ENCODE results near the gene OXSR1.
A peak's percentile ranks its signal among the peaks of the same experiment; 100 is the strongest.

Gene OXSR1

DNA sequence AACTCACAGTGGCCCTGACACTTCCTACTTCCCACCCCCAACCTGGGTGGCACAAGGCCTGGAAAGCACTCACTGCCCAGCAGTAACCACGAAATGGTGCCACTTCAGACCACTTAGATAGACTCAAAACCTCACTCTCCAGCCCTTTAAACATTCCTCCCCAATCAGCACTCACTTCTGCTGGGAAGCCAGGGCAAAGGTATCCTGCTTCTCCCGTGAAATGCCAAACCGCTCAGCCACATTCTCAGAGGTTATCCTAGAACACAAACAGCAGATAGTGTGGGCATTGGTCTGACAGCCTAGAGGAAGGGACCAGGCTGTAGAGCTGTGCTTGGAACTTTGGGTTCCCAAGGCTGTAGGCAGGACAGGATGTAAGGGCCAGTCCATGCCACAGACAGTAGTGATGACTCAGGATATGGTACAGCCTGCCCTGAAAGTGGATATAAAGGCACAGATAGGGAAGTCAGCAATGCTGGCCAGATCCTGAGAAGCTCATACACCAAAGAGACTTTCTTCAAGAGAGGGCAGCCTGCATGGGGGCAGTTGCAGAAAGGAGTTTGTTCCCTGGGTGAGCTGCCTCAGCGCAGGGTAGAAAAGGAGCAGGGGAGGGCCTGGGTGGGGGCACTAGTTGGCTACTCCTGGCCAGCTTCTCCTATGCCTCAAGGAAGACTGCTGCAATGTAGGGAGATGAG lies 37.6 kb upstream of the OXSR1 start:
- Histone ChIP-seq H3K4me3 (replicated peaks; ENCODE audit: low read depth, low read length) (no peak overlapping the region), H3K36me3 (ENCODE audit: control insufficient read depth, insufficient read depth, low read length) (peaks cover 41% of the 10 kb centered on the region), H3K27me3 (replicated peaks; ENCODE audit: control insufficient read depth, insufficient read depth, low read length) (no peaks in the 10 kb centered on the region)
- TF ChIP-seq, protein P1, sequence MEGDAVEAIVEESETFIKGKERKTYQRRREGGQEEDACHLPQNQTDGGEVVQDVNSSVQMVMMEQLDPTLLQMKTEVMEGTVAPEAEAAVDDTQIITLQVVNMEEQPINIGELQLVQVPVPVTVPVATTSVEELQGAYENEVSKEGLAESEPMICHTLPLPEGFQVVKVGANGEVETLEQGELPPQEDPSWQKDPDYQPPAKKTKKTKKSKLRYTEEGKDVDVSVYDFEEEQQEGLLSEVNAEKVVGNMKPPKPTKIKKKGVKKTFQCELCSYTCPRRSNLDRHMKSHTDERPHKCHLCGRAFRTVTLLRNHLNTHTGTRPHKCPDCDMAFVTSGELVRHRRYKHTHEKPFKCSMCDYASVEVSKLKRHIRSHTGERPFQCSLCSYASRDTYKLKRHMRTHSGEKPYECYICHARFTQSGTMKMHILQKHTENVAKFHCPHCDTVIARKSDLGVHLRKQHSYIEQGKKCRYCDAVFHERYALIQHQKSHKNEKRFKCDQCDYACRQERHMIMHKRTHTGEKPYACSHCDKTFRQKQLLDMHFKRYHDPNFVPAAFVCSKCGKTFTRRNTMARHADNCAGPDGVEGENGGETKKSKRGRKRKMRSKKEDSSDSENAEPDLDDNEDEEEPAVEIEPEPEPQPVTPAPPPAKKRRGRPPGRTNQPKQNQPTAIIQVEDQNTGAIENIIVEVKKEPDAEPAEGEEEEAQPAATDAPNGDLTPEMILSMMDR (IDR thresholded peaks at IDR 0.05; ENCODE audit: insufficient read depth, low read length, poor library complexity, severe bottlenecking): no peak
- no peak for DNase-seq (ENCODE audit: extremely low read depth, insufficient read length)

DNA sequence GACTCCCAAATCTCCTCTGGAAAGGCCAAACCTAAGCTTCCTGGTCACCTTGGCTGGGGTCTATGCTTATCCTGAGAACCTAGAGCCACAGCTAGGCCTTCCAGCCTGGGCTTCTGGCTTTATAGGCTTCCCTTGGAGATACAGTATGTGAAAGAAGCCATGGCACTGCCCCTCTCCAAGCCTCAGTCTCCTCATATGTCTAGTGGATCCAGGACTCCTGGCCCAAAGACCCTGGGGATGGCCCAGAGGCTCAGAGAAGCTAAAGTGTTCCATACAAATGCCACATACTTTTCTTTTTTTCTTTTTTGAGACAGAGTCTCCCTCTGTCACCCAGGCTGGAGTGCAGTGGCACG lies 37.1 kb upstream of the OXSR1 start:
- no peaks in the 10 kb centered on the region for H3K27me3 ChIP-seq (replicated peaks; ENCODE audit: control insufficient read depth, insufficient read depth, low read length)
- H3K4me3 ChIP-seq (replicated peaks; ENCODE audit: low read depth, low read length): no peak overlapping the region
- H3K36me3 ChIP-seq (ENCODE audit: control insufficient read depth, insufficient read depth, low read length): peaks cover 38% of the 10 kb centered on the region
- no peak for DNase-seq (ENCODE audit: extremely low read depth, insufficient read length)
- TF ChIP-seq, protein P1 (IDR thresholded peaks at IDR 0.05; ENCODE audit: insufficient read depth, low read length, poor library complexity, severe bottlenecking): no peak

DNA sequence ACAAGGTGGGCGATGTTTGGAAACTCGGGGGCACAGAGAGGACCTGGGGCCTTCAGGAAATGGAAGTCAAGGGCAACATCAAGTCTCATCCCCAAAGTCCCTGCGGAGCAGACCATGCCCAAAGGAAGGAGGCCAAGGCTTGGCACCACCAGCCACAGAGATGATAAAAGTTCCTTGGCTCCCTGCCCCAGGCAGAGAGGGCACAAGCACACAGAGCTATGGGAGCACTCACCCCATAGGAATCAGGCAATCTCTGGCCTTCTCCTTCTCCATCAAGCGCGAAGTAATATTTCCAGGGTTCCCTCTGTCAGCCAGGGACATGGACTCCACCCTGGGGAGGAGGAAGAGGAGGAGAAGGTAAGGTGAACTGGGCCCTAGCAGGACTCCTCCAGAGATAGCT lies 36.3 kb upstream of the OXSR1 start:
- DNase-seq (ENCODE audit: extremely low read depth, insufficient read length): no peak
- TF ChIP-seq, protein P1 (IDR thresholded peaks at IDR 0.05; ENCODE audit: insufficient read depth, low read length, poor library complexity, severe bottlenecking): no peak
- Histone ChIP-seq H3K36me3 (ENCODE audit: control insufficient read depth, insufficient read depth, low read length) (peaks cover 43% of the 10 kb centered on the region), H3K4me3 (replicated peaks; ENCODE audit: low read depth, low read length) (no peak overlapping the region), H3K27me3 (replicated peaks; ENCODE audit: control insufficient read depth, insufficient read depth, low read length) (no peaks in the 10 kb centered on the region)

GRCh38 chr3:38130631-38131065 lies 34.7 kb upstream of the OXSR1 start:
- TF ChIP-seq, protein P1 (IDR thresholded peaks at IDR 0.05; ENCODE audit: insufficient read depth, low read length, poor library complexity, severe bottlenecking): no peak
- DNase-seq (ENCODE audit: extremely low read depth, insufficient read length): no peak
- peaks cover 39% of the 10 kb centered on the region for H3K36me3 ChIP-seq (ENCODE audit: control insufficient read depth, insufficient read depth, low read length)
- no peaks in the 10 kb centered on the region for H3K27me3 ChIP-seq (replicated peaks; ENCODE audit: control insufficient read depth, insufficient read depth, low read length)
- no peak overlapping the region for H3K4me3 ChIP-seq (replicated peaks; ENCODE audit: low read depth, low read length)

- H3K27me3 ChIP-seq (replicated peaks; ENCODE audit: control insufficient read depth, insufficient read depth, low read length): no peaks in the 10 kb centered on the region
- peaks cover 30% of the 10 kb centered on the region for H3K36me3 ChIP-seq (ENCODE audit: control insufficient read depth, insufficient read depth, low read length)
- DNase-seq (ENCODE audit: extremely low read depth, insufficient read length): no peak
- TF ChIP-seq, protein P1 (IDR thresholded peaks at IDR 0.05; ENCODE audit: insufficient read depth, low read length, poor library complexity, severe bottlenecking): peak; percentile 75
- H3K4me3 ChIP-seq (replicated peaks; ENCODE audit: low read depth, low read length): no peak overlapping the region
These were observed 33.5 kb upstream of the OXSR1 start for GRCh38 chr3:38131621-38132369.
